HepG2 (cell line): Measurements from ENCODE around the gene UBR1.

ENCODE experiments used
- CHCHD3 ChIP-seq: sonication (generic); formaldehyde crosslinking; IDR thresholded peaks from 2 replicates; pipeline ENCODE4 v1.8.0; 2022; ENCODE audit warnings: mild to moderate bottlenecking, missing genetic modification reagents, moderate library complexity
- ETV5 ChIP-seq: IDR thresholded peaks from 2 replicates; pipeline ENCODE4 v1.6.1; 2018; ENCODE audit warnings: missing biosample characterization, missing genetic modification reagents, inconsistent platforms, borderline replicate concordance
- MED1 ChIP-seq: sonication (generic); formaldehyde crosslinking; IDR thresholded peaks from 2 replicates; pipeline ENCODE4 v1.4.0; 2020; ENCODE audit warnings: missing genetic modification reagents
- POLR2A ChIP-seq, 2 experiments: IDR thresholded peaks; 2 replicates each; pipeline ENCODE4 v1.6.1; 2011; ENCODE audit warnings: low read depth in 2 of 2, low read length in 2 of 2, mild to moderate bottlenecking in 1 of 2, moderate library complexity in 1 of 2; ENCODE audit not compliant: insufficient read depth in 1 of 2
- ZNF619 ChIP-seq: sonication (generic); formaldehyde crosslinking; IDR thresholded peaks from 2 replicates; pipeline ENCODE4 v1.4.0; 2020; ENCODE audit warnings: mild to moderate bottlenecking, missing genetic modification reagents

GRCh38 chr15:42908538-42908937, 197.3 kb downstream of the UBR1 start:
- TF ChIP-seq CHCHD3 (CRISPR knock-in tag) (no peak), ETV5 (CRISPR knock-in tag) (no peak), ZNF619 (CRISPR knock-in tag) (no peak), POLR2A (IDR thresholded peaks at IDR 0.05; ENCODE audit: insufficient read depth in 1 of 2, low read depth in 2 of 2, low read length in 2 of 2) (no peak), MED1 (no peak)
